Endothelial cell of umbilical vein (primary cell): ENCODE results near the gene KIFC1.

ENCODE experiments used
- EZH2 ChIP-seq: IDR thresholded peaks from 2 replicates; pipeline ENCODE4 v1.6.1; 2012; ENCODE audit warnings: borderline replicate concordance, low read depth, mild to moderate bottlenecking, moderate library complexity, low read length, inconsistent platforms; ENCODE audit not compliant: severe bottlenecking
- POLR2AphosphoS5 ChIP-seq: IDR thresholded peaks from 2 replicates; pipeline ENCODE4 v1.6.1; 2012; ENCODE audit warnings: low read depth, mild to moderate bottlenecking, control low read depth, low read length, moderate library complexity; ENCODE audit not compliant: insufficient read depth
- TF ChIP-seq, protein P1 (sequence below), 2 donors: IDR thresholded peaks; 1 replicate in 1 of 2; 2 replicates in 1 of 2; pipeline ENCODE4 v1.5.1; 2011; ENCODE audit warnings: low read length in 2 of 2, mild to moderate bottlenecking in 2 of 2, moderate library complexity in 2 of 2, control low read depth in 1 of 2, inconsistent platforms in 1 of 2, low read depth in 1 of 2; ENCODE audit not compliant: insufficient read depth in 1 of 2; ENCODE audit errors: extremely low read depth in 1 of 2

DNA sequence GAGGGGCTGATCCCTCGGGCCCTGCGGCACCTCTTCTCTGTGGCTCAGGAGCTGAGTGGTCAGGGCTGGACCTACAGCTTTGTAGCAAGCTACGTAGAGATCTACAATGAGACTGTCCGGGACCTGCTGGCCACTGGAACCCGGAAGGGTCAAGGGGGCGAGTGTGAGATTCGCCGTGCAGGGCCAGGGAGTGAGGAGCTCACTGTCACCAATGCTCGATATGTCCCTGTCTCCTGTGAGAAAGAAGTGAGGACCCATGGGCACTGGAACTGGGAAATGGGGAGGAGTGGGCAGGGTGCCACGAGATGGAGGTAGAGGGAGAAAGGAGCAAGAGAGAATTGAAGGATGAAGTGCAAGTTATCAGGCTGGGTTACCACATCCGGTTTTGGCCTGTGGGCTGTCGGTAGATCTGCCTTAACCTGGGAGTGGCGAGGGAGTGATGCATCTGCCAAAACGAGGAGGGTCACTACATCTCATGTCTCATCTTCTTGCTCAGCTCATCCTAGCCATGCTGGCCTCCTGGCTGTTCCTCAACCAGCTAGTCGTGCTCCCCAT is 13.8 kb downstream of the KIFC1 start:
- TF ChIP-seq, protein P1, sequence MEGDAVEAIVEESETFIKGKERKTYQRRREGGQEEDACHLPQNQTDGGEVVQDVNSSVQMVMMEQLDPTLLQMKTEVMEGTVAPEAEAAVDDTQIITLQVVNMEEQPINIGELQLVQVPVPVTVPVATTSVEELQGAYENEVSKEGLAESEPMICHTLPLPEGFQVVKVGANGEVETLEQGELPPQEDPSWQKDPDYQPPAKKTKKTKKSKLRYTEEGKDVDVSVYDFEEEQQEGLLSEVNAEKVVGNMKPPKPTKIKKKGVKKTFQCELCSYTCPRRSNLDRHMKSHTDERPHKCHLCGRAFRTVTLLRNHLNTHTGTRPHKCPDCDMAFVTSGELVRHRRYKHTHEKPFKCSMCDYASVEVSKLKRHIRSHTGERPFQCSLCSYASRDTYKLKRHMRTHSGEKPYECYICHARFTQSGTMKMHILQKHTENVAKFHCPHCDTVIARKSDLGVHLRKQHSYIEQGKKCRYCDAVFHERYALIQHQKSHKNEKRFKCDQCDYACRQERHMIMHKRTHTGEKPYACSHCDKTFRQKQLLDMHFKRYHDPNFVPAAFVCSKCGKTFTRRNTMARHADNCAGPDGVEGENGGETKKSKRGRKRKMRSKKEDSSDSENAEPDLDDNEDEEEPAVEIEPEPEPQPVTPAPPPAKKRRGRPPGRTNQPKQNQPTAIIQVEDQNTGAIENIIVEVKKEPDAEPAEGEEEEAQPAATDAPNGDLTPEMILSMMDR (IDR thresholded peaks at IDR 0.05; ENCODE audit: extremely low read depth in 1 of 2, insufficient read depth in 1 of 2, low read depth in 1 of 2, low read length in 2 of 2) = no peak
- no peak for TF ChIP-seq EZH2
- no peak for TF ChIP-seq POLR2AphosphoS5
